ENCODE results near the gene ST8SIA6. TPM values are rescaled to one million over a fixed set of nuclear protein-coding genes. Genes with fewer than 3 reads are reported as not detected.
A peak's percentile ranks its signal among the peaks of the same experiment; 100 is the strongest.

The ST8SIA6 gene
- total RNA-seq, 1 experiment from 2014 or later, result 1.3 TPM

DNA sequence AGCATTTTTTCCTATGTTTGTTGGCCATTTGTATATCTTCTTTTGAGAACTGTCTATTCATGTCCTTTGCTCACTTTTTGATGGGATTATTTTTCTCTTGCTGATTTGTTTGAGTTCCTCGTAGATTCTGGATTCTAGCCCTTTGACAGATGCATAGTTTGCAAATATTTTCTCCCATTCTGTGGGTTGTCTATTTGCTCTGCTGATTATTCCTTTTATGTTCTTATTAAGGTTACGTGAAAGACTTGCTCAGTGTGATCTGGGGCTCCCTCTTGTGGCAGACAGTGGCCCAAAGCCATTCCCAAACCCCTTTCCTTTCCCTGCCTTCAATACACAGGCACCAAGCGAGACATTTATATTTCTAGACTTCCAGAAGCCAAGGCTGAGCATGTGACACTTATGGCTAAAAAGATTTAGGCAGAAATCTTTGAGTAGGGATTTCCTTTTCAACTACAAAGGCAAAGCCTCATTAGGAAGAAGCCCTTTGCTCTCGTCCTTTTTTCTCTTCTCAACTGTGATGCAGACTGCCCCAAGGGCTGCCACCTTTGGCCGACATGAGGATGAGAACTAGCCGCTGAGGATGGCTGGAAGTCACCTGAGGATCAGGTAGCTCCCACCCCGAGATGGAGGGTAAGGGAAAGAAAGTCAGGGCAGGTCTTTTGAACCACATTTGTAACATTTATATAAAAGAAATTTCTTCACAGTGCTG is 23.6 kb downstream of the ST8SIA6 start:
- Histone ChIP-seq H3K9me2 (ENCODE audit: insufficient read depth) (no peaks in the 10 kb centered on the region), H4K20me1 (ENCODE audit: insufficient read depth) (no peaks in the 10 kb centered on the region), H3K4me1 (ENCODE audit: control insufficient read depth in 1 of 2, insufficient read depth in 2 of 2, low read length in 2 of 2) (peaks cover 0 to 4% of the 10 kb centered on the region in 2 experiments; a peak in 1 of 4 replicates), H3K27ac (ENCODE audit: low read depth, low read length) (no peak overlapping the region), H3K4me2 (ENCODE audit: low read length) (peak overlapping the region; percentile 32; the same call in 1 of the 2 replicates), H2AFZ (ENCODE audit: low read depth, low read length, poor library complexity, severe bottlenecking) (peak overlapping the region; percentile 44), H3K4me3 (replicated peaks in 1 of 2; ENCODE audit: low read depth in 1 of 2, low read length in 2 of 2) (no peak overlapping the region), H3K9me3 (ENCODE audit: control insufficient read depth in 1 of 2, insufficient read depth in 1 of 2, low read depth in 1 of 2, low read length in 2 of 2) (no peaks in the 10 kb centered on the region), H3K9ac (ENCODE audit: low read length) (no peak overlapping the region), H3K36me3 (ENCODE audit: control insufficient read depth in 1 of 2, insufficient read depth in 2 of 2, low read length in 2 of 2) (no peaks in the 10 kb centered on the region), H3K79me2 (ENCODE audit: insufficient read depth, low read length) (no peaks in the 10 kb centered on the region), H3K27me3 (ENCODE audit: insufficient read depth, low read length) (no peaks in the 10 kb centered on the region)
- peak; percentile 54 for DNase-seq (ENCODE audit: low read depth, low spot score)
- POLR2A ChIA-PET, result no interaction called here
- BruUV-seq (replicated peaks), result no TSS peak
- TF ChIP-seq, protein P1, sequence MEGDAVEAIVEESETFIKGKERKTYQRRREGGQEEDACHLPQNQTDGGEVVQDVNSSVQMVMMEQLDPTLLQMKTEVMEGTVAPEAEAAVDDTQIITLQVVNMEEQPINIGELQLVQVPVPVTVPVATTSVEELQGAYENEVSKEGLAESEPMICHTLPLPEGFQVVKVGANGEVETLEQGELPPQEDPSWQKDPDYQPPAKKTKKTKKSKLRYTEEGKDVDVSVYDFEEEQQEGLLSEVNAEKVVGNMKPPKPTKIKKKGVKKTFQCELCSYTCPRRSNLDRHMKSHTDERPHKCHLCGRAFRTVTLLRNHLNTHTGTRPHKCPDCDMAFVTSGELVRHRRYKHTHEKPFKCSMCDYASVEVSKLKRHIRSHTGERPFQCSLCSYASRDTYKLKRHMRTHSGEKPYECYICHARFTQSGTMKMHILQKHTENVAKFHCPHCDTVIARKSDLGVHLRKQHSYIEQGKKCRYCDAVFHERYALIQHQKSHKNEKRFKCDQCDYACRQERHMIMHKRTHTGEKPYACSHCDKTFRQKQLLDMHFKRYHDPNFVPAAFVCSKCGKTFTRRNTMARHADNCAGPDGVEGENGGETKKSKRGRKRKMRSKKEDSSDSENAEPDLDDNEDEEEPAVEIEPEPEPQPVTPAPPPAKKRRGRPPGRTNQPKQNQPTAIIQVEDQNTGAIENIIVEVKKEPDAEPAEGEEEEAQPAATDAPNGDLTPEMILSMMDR (IDR thresholded peaks at IDR 0.05 in 2 of 3, conservative IDR thresholded peaks at IDR 0.05 in 1 of 3; ENCODE audit: borderline replicate concordance in 1 of 3, insufficient read depth in 1 of 3, low read depth in 2 of 3, low read length in 2 of 3), result peak; percentile 79 to 89 (median 89); a peak in 5 of 6 replicates
- TF ChIP-seq SP1 (IDR thresholded peaks at IDR 0.05; ENCODE audit: low read depth), result no peak
- TF ChIP-seq POLR2AphosphoS5 (IDR thresholded peaks at IDR 0.05; ENCODE audit: low read depth, low read length), result no peak
- TF ChIP-seq RAD21 (IDR thresholded peaks at IDR 0.05; ENCODE audit: low read depth), result peak; percentile 88
- peak; percentile 95 for ATAC-seq
- intact Hi-C loops (cut with micrococcal nuclease), result loop anchor here (1.0 to 10.0 kb wide), 4 partner anchors 140 to 602 kb away; no protein-coding TSS in a partner anchor
- CTCF ChIA-PET, result no interaction called here
- RAD21 ChIA-PET (ENCODE audit: low non-redundant PET in 1 of 2, low total read pairs in 2 of 2, uncharacterized antibody in 2 of 2, unreplicated experiment in 2 of 2), result no interaction called here

DNA sequence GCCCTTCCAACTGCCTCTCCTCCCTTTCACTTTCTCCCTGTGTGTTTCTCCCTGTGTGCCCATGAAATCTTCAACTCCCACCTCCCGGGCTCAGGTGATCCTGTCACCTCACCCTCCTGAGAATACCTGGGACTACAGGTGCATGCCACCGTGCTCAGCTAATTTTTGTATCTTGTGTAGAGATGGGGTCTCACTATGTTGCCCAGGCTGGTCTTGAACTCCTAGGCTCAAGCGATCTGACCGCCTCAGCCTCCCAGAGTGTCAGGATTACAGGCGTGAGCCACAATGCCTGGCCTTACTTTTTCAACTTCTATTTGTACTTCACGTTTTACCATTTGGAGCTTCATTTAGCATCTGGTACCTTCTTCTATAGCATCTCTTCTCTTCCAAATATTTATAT is 24.9 kb downstream of the ST8SIA6 start:
- H3K36me3 ChIP-seq (ENCODE audit: control insufficient read depth in 1 of 2, insufficient read depth in 2 of 2, low read length in 2 of 2), result no peaks in the 10 kb centered on the region
- ATAC-seq (no peak), DNase-seq (ENCODE audit: low read depth, low spot score) (no peak)
- H3K9ac ChIP-seq (ENCODE audit: low read length), result no peak overlapping the region
- H3K27me3 ChIP-seq (ENCODE audit: insufficient read depth, low read length), result no peaks in the 10 kb centered on the region
- no peaks in the 10 kb centered on the region for H4K20me1 ChIP-seq (ENCODE audit: insufficient read depth)
- intact Hi-C loops (cut with micrococcal nuclease), result no loop called here
- H3K4me3 ChIP-seq (replicated peaks in 1 of 2; ENCODE audit: low read depth in 1 of 2, low read length in 2 of 2), result no peak overlapping the region
- no TSS peak for BruUV-seq (replicated peaks)
- H2AFZ ChIP-seq (ENCODE audit: low read depth, low read length, poor library complexity, severe bottlenecking), result no peak overlapping the region
- H3K79me2 ChIP-seq (ENCODE audit: insufficient read depth, low read length), result no peaks in the 10 kb centered on the region
- H3K4me2 ChIP-seq (ENCODE audit: low read length), result no peak overlapping the region
- ChIA-PET POLR2A (no interaction called here), RAD21 (ENCODE audit: low non-redundant PET in 1 of 2, low total read pairs in 2 of 2, uncharacterized antibody in 2 of 2, unreplicated experiment in 2 of 2) (no interaction called here), CTCF (interaction anchor here (1.8 to 2.3 kb wide), 2 partner anchors 20 to 139 kb away, joined by 6 to 7 read pairs; no protein-coding TSS in a partner anchor)
- no peaks in the 10 kb centered on the region for H3K9me2 ChIP-seq (ENCODE audit: insufficient read depth)
- H3K4me1 ChIP-seq (ENCODE audit: control insufficient read depth in 1 of 2, insufficient read depth in 2 of 2, low read length in 2 of 2), result peaks cover 0 to 4% of the 10 kb centered on the region in 2 experiments; a peak in 1 of 4 replicates
- no peak for TF ChIP-seq CBX3 (IDR thresholded peaks at IDR 0.05; ENCODE audit: low read depth)
- TF ChIP-seq ZFX (IDR thresholded peaks at IDR 0.05), result no peak
- no peak for TF ChIP-seq SP1 (IDR thresholded peaks at IDR 0.05; ENCODE audit: low read depth)
- no peak for TF ChIP-seq SRF (IDR thresholded peaks at IDR 0.05; ENCODE audit: low read depth)
- TF ChIP-seq RAD21 (IDR thresholded peaks at IDR 0.05; ENCODE audit: low read depth), result no peak
- no peak for TF ChIP-seq YY1 (IDR thresholded peaks at IDR 0.05; ENCODE audit: extremely low read depth, insufficient replicate concordance, low read depth, low read length)
- TF ChIP-seq EGR1 (IDR thresholded peaks at IDR 0.05; ENCODE audit: low read depth), result no peak
- TF ChIP-seq SIN3A (IDR thresholded peaks at IDR 0.05; ENCODE audit: low read depth), result no peak
- H3K27ac ChIP-seq (ENCODE audit: low read depth, low read length), result no peak overlapping the region
- H3K9me3 ChIP-seq (ENCODE audit: control insufficient read depth in 1 of 2, insufficient read depth in 1 of 2, low read depth in 1 of 2, low read length in 2 of 2), result no peaks in the 10 kb centered on the region

Measured in HCT116 (cell line).